Keratinocyte (primary cell): ENCODE data around the gene NAPG.
"Not testable (repeated sequence)": the region's sequence is repeated elsewhere in the genome, so short reads cannot be mapped to it uniquely, and the experiment has no call there.

Experiments used
- CTCF ChIP-seq, 3 experiments: IDR thresholded peaks in 1 of 3; conservative IDR thresholded peaks in 1 of 3; optimal IDR thresholded peaks in 1 of 3; 2 replicates in 2 of 3; 3 replicates in 1 of 3; pipeline versions ENCODE3 to v1.5.1; 2011; ENCODE audit warnings: low read length in 3 of 3, mild to moderate bottlenecking in 3 of 3, moderate library complexity in 2 of 3, control low read depth in 1 of 3, inconsistent platforms in 1 of 3; ENCODE audit not compliant: insufficient read depth in 2 of 3; ENCODE audit errors: extremely low read depth in 1 of 3
- EZH2 ChIP-seq: IDR thresholded peaks from one replicate; pipeline ENCODE4 v1.6.1; 2012; ENCODE audit warnings: inconsistent platforms, mild to moderate bottlenecking, low read length, moderate library complexity

DNA sequence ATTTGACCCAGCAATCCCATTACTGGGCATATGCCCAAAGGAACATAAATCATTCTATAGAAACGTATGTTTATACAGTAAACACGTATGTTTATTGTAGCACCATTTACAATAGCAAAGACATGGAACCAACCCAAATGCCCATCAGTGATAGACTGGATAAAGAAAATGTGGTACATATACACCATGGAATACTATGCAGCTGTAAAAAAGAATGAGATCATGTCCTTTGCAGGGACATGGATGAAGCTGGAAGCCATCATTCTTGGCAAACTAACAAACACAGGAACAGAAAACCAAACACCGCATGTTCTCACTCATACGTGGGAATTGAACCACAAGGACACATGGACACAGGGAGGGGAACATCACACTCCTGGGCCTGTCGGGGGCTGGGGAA is 13.3 kb downstream of the NAPG start:
- TF ChIP-seq CTCF (optimal IDR thresholded peaks at IDR 0.05 in 1 of 3, IDR thresholded peaks at IDR 0.05 in 1 of 3, conservative IDR thresholded peaks at IDR 0.05 in 1 of 3; ENCODE audit: extremely low read depth in 1 of 3, insufficient read depth in 2 of 3, low read length in 3 of 3); EZH2: not testable (repeated sequence)
